Nephron progenitor cell (in vitro differentiated cells): ENCODE data around the gene ABCF3.

Experiments used
- DNase-seq: peaks from one replicate; pipeline ENCODE4 v3.0.0; 2021
- H3K27ac Mint-ChIP-seq: 2 replicates; pipeline ENCODE4 v1.8.0; 2021; ENCODE audit warnings: mild to moderate bottlenecking, moderate library complexity, mixed read lengths
- H3K27me3 Mint-ChIP-seq: 2 replicates; pipeline ENCODE4 v1.8.0; 2021; ENCODE audit warnings: mild to moderate bottlenecking, low read depth, mixed read lengths; ENCODE audit not compliant: poor library complexity
- H3K36me3 Mint-ChIP-seq: 2 replicates; pipeline ENCODE4 v1.8.0; 2021; ENCODE audit warnings: low read depth, mixed read lengths
- H3K4me1 Mint-ChIP-seq: 2 replicates; pipeline ENCODE4 v1.8.0; 2021; ENCODE audit warnings: mixed read lengths
- H3K4me3 Mint-ChIP-seq: 2 replicates; pipeline ENCODE4 v1.8.0; 2021; ENCODE audit warnings: mild to moderate bottlenecking, moderate library complexity, mixed read lengths
- H3K9me3 Mint-ChIP-seq: 2 replicates; pipeline ENCODE4 v1.8.0; 2021; ENCODE audit warnings: mild to moderate bottlenecking, moderate library complexity, mixed read lengths
- TF ChIP-seq, protein P1 (sequence below): fragments of 200-600 bp; sonication (generic); IDR thresholded peaks from 2 replicates; pipeline ENCODE4 v1.5.0; 2021; ENCODE audit warnings: antibody characterized with exemption

ABCF3 gene

DNA sequence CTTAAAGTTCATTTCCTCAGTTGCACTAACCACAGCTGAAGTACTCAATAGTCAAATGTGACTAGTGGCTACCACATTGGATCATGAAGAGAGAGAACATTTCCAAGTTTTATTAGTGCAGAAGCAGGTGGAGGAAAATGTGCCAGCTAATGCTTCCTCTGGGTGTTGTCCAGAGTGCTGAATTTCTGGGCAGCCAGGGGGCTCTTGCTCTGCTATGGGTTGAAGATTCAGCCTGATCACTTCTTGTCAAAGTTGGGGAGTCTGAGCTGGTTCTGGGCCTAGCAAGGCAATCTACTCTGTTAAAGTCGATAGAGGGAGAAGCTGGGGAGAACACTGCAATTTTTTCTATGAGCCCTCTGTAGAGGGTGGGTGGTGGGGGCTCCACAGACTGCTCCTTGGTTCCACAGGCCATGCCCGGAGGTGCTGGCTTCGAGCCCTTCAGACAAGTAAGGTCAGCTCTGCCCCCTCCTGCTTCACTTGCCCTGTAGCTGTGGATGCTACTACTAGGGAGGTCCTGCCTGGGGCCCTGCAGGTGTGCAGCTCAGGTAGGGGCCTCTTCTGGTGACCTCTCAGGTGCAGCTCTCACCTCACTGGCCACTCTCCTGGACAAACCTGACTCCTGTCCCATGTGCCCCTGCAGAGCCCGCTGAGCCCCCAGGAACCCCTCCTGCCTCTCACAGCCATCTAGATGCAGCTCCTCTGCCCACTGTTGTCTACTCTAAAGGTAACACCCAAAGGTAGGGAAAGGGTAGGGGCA is 54.6 kb downstream of the ABCF3 start:
- peak; percentile 56 for DNase-seq
- H3K4me3 Mint-ChIP-seq: no peak overlapping the region
- TF ChIP-seq, protein P1, sequence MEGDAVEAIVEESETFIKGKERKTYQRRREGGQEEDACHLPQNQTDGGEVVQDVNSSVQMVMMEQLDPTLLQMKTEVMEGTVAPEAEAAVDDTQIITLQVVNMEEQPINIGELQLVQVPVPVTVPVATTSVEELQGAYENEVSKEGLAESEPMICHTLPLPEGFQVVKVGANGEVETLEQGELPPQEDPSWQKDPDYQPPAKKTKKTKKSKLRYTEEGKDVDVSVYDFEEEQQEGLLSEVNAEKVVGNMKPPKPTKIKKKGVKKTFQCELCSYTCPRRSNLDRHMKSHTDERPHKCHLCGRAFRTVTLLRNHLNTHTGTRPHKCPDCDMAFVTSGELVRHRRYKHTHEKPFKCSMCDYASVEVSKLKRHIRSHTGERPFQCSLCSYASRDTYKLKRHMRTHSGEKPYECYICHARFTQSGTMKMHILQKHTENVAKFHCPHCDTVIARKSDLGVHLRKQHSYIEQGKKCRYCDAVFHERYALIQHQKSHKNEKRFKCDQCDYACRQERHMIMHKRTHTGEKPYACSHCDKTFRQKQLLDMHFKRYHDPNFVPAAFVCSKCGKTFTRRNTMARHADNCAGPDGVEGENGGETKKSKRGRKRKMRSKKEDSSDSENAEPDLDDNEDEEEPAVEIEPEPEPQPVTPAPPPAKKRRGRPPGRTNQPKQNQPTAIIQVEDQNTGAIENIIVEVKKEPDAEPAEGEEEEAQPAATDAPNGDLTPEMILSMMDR: no peak
- peaks cover 16% of the 10 kb centered on the region for H3K27me3 Mint-ChIP-seq
- H3K27ac Mint-ChIP-seq: no peak overlapping the region
- H3K9me3 Mint-ChIP-seq: no peaks in the 10 kb centered on the region
- peaks cover 22% of the 10 kb centered on the region for H3K36me3 Mint-ChIP-seq
- no peaks in the 10 kb centered on the region for H3K4me1 Mint-ChIP-seq

DNA sequence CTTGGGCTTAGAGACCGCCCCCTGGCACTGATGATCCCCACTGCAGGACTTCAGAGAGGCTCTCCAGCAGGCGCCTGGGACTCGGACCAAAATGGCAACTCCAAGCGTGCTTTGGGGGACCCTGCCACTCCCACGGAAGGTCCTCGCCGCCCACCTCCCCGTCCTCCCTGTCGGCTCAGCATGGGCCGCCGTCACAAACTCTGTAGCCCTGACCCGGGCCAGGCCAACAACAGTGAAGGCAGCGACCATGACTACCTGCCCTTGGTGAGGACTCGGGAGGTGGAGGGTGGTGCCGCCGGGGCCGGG is 55.1 kb downstream of the ABCF3 start:
- H3K36me3 Mint-ChIP-seq: peaks cover 22% of the 10 kb centered on the region
- H3K9me3 Mint-ChIP-seq: no peaks in the 10 kb centered on the region
- no peaks in the 10 kb centered on the region for H3K4me1 Mint-ChIP-seq
- peaks cover 11% of the 10 kb centered on the region for H3K27me3 Mint-ChIP-seq
- TF ChIP-seq, protein P1: no peak
- no peak overlapping the region for H3K27ac Mint-ChIP-seq
- H3K4me3 Mint-ChIP-seq: no peak overlapping the region
- DNase-seq: no peak

DNA sequence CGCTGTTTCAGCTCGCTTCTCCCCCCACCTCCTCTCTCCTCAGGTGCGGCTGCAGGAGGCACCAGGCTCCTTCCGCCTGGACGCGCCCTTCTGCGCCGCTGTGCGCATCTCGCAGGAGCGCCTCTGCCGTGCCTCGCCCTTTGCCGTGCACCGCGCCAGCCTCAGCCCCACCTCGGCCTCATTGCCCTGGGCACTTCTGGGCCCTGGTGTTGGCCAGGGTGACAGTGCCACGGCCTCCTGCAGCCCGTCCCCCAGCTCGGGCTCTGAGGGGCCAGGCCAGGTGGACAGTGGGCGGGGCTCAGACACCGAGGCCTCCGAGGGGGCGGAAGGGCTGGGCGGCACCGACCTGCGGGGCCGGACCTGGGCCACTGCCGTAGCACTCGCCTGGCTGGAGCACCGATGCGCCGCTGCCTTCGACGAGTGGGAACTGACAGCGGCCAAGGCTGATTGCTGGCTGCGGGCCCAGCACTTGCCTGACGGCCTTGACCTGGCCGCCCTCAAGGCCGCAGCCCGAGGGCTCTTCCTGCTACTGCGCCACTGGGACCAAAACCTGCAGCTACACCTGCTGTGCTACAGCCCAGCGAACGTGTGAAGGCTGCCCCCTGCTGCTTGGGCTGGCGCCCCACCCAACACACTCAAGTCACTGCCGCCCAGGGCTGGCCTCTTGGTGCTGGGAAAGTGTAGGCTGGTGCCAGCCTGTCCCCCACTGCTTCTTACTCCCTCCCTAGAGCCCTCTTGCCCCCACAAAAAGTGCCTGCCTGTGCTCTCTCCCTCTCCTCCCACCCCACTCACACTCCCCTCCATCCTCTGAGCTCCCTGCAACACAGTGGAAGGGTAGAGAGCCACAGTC is 55.7 kb downstream of the ABCF3 start:
- peak; percentile 28 for DNase-seq
- Mint-ChIP-seq H3K27ac (no peak overlapping the region), H3K36me3 (peaks cover 22% of the 10 kb centered on the region), H3K4me3 (no peak overlapping the region), H3K9me3 (no peaks in the 10 kb centered on the region), H3K27me3 (peaks cover 8% of the 10 kb centered on the region), H3K4me1 (no peaks in the 10 kb centered on the region)
- TF ChIP-seq, protein P1: peak; percentile 22

DNA sequence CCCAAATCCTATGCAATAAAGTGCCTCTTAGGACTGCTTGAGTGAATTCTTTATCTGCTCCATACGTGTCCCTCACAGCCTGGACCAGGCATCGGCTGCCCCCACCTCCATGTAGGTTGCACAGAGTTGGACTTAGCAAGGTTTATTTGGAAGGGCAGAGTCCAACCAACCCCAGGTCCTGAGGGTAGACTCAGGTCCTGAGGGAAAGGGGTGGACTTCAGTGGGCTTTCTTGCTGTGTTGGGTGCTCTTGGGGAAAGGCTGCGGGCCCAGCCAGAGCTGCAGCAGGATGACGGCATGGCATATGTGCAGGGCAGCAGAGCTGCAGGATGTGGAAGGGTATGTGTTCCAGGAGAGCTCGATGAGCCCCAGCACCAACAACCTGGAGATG is 56.3 kb downstream of the ABCF3 start:
- no peak for DNase-seq
- Mint-ChIP-seq H3K4me3 (no peak overlapping the region), H3K36me3 (peaks cover 22% of the 10 kb centered on the region), H3K4me1 (no peaks in the 10 kb centered on the region), H3K27me3 (peaks cover 8% of the 10 kb centered on the region), H3K27ac (no peak overlapping the region), H3K9me3 (no peaks in the 10 kb centered on the region)
- TF ChIP-seq, protein P1: no peak
